Medulla oblongata (tissue), 1 donor: Measurements from ENCODE around the gene SELENOM.

Experiments
- DNase-seq: peaks from one replicate; pipeline ENCODE4 v3.0.0-alpha.2; 2015; ENCODE audit errors: extremely low spot score

Gene SELENOM

GRCh38 chr22:31091106-31091975 lies 16.0 kb downstream of the SELENOM start:
- no peak for DNase-seq

GRCh38 chr22:31090217-31091085 lies 16.9 kb downstream of the SELENOM start:
- DNase-seq = no peak

- DNase-seq = peak; percentile 66
These were observed 17.9 kb downstream of the SELENOM start for GRCh38 chr22:31089160-31090100.

- no peak for DNase-seq
These were observed 19.0 kb downstream of the SELENOM start for GRCh38 chr22:31088233-31088986.

- DNase-seq = no peak
These were observed 19.6 kb downstream of the SELENOM start for GRCh38 chr22:31087744-31088215.

- DNase-seq = no peak
These were observed 20.6 kb downstream of the SELENOM start for GRCh38 chr22:31086703-31087330.

GRCh38 chr22:31085928-31086327 lies 21.4 kb downstream of the SELENOM start:
- DNase-seq = no peak

GRCh38 chr22:31085493-31085824 lies 21.9 kb downstream of the SELENOM start:
- DNase-seq = peak; percentile 86

- DNase-seq = peak; percentile 90
These were observed 22.4 kb downstream of the SELENOM start for GRCh38 chr22:31084811-31085492.

- DNase-seq = no peak
These were observed 23.2 kb downstream of the SELENOM start for GRCh38 chr22:31083923-31084810.

- DNase-seq = no peak
These were observed 24.0 kb downstream of the SELENOM start for GRCh38 chr22:31083377-31083768.

- DNase-seq = no peak
These were observed 24.6 kb downstream of the SELENOM start for GRCh38 chr22:31082606-31083376.

GRCh38 chr22:31081963-31082605 lies 25.3 kb downstream of the SELENOM start:
- DNase-seq = no peak

GRCh38 chr22:31080848-31081649 lies 26.3 kb downstream of the SELENOM start, which contains the start of gene SMTN:
Gene SMTN (plus strand): TSS chr22:31081318. CDS start chr22:31083259, 1,941 bp downstream.
- peak; percentile 89 for DNase-seq

- no peak for DNase-seq
These were observed 27.1 kb downstream of the SELENOM start for GRCh38 chr22:31080164-31080847.
